ENCODE results near the gene PTPRM. TPM values are rescaled to one million over a fixed set of nuclear protein-coding genes. Genes with fewer than 3 reads are reported as not detected.

Gene PTPRM
- total RNA-seq, 1 experiment from 2014 or later = 42.3 TPM

DNA sequence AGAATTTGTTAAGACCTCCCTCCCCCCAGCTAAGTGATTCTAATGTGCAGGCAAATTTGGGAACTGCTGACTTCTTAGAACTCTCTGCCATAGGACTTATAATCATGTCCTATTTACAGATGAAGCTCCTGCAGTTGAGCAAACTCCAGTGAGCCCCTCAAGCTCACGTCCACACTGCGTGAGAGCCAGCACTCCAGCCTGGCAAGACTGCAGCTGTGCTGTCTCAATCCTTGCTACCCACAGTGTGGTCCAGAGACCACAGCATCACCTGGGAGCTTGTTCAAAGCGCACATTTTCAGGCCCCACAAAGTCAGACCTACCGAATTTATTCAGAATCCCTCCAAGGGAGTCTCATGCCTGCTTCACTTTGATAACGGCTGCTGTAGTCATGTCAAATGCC, 799.0 kb downstream of the PTPRM start:
- DNase-seq = no peak
- TF ChIP-seq, protein P1, sequence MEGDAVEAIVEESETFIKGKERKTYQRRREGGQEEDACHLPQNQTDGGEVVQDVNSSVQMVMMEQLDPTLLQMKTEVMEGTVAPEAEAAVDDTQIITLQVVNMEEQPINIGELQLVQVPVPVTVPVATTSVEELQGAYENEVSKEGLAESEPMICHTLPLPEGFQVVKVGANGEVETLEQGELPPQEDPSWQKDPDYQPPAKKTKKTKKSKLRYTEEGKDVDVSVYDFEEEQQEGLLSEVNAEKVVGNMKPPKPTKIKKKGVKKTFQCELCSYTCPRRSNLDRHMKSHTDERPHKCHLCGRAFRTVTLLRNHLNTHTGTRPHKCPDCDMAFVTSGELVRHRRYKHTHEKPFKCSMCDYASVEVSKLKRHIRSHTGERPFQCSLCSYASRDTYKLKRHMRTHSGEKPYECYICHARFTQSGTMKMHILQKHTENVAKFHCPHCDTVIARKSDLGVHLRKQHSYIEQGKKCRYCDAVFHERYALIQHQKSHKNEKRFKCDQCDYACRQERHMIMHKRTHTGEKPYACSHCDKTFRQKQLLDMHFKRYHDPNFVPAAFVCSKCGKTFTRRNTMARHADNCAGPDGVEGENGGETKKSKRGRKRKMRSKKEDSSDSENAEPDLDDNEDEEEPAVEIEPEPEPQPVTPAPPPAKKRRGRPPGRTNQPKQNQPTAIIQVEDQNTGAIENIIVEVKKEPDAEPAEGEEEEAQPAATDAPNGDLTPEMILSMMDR (IDR thresholded peaks at IDR 0.05; ENCODE audit: unreplicated experiment) = no peak
- H3K27ac Mint-ChIP-seq (ENCODE audit: unreplicated experiment) = no peak overlapping the region
- H3K4me1 Mint-ChIP-seq (ENCODE audit: low read depth, unreplicated experiment) = no peaks in the 10 kb centered on the region
- no TSS peak for BruUV-seq (replicated peaks)
- intact Hi-C loops (cut with micrococcal nuclease; ENCODE audit: unreplicated experiment) = loop anchor here (10.0 kb wide), 1 partner anchor 281 kb away; no protein-coding TSS in a partner anchor
- CTCF ChIA-PET = interaction anchor here (0.6 kb wide), 1 partner anchor 14 kb away, joined by 3 read pairs; no protein-coding TSS in a partner anchor
- H3K36me3 Mint-ChIP-seq (ENCODE audit: insufficient read depth, unreplicated experiment) = peaks cover 5% of the 10 kb centered on the region
- H3K9me3 Mint-ChIP-seq (ENCODE audit: low read depth, unreplicated experiment) = no peaks in the 10 kb centered on the region
- no peaks in the 10 kb centered on the region for H3K27me3 Mint-ChIP-seq (ENCODE audit: unreplicated experiment)
- no peak overlapping the region for H3K4me3 Mint-ChIP-seq (ENCODE audit: low read depth, unreplicated experiment)

DNA sequence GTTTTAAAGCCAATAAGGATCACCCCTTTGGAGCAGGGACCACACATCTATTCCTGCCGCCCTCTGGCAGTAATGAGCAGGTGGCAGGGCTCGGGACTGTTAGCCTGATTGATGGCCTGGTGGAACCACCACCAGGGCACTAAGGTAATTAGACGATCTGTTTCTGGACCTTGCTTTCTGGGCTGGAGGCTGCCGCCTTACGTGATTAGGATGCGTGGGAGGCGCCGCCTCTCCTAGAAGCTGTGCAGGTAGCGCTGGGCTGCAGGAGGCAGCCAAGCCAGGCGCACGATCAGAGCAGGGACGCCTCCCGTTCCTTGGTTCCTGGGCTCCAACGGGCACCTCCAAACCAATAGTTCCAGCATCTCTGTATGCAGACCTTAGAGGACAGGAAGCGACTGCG, 799.5 kb downstream of the PTPRM start:
- Mint-ChIP-seq H3K27me3 (ENCODE audit: unreplicated experiment) (no peaks in the 10 kb centered on the region), H3K4me1 (ENCODE audit: low read depth, unreplicated experiment) (no peaks in the 10 kb centered on the region), H3K27ac (ENCODE audit: unreplicated experiment) (no peak overlapping the region), H3K4me3 (ENCODE audit: low read depth, unreplicated experiment) (peak overlapping the region; percentile 77), H3K9me3 (ENCODE audit: low read depth, unreplicated experiment) (no peaks in the 10 kb centered on the region), H3K36me3 (ENCODE audit: insufficient read depth, unreplicated experiment) (peaks cover 5% of the 10 kb centered on the region)
- BruUV-seq (replicated peaks) = no TSS peak
- CTCF ChIA-PET = no interaction called here
- TF ChIP-seq, protein P1 (IDR thresholded peaks at IDR 0.05; ENCODE audit: unreplicated experiment) = no peak
- intact Hi-C loops (cut with micrococcal nuclease; ENCODE audit: unreplicated experiment) = loop anchor here (10.0 kb wide), 1 partner anchor 282 kb away; no protein-coding TSS in a partner anchor
- DNase-seq = no peak

DNA sequence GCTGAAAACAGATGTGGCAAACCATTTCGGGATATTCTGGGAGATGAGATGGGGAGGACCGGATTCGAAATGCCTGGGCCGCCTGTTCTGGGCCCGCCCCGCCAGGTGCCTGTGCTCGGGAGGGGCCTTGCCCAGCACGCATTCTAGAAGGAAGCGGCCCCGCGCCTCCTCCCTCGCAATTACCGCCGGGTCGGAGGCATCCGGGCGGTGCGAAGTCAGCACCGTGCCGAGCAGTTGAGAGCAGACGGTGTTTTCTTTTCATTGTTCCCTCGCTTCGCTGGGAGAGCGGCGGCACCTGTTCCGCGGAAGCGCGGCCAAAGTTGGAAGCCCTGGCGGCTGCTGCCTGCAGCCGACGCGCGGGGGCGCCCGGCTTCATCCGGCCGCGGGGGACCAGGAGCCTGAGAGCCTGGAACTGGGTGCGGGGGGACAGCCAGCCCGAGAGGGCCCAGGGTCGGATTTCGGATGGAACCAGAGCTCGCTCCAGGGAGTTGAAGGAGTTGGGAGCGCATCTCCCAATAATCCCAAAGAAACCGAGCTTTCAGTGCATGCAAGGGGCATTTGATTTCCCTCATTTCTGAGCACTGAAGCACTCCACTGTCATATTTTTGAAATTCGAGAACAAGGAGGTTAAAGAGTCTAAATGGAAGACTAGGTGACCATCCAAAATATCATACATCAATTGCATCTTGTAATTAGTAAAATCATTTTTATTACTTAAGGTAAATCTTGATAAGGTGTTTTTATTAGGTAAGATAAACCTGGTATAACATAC, 800.3 kb downstream of the PTPRM start:
- Mint-ChIP-seq H3K27ac (ENCODE audit: unreplicated experiment) (no peak overlapping the region), H3K9me3 (ENCODE audit: low read depth, unreplicated experiment) (no peaks in the 10 kb centered on the region), H3K27me3 (ENCODE audit: unreplicated experiment) (no peaks in the 10 kb centered on the region), H3K4me1 (ENCODE audit: low read depth, unreplicated experiment) (no peaks in the 10 kb centered on the region), H3K36me3 (ENCODE audit: insufficient read depth, unreplicated experiment) (peaks cover 5% of the 10 kb centered on the region), H3K4me3 (ENCODE audit: low read depth, unreplicated experiment) (peak overlapping the region; percentile 77)
- BruUV-seq (replicated peaks) = no TSS peak
- DNase-seq = peak; percentile 70
- CTCF ChIA-PET = no interaction called here
- TF ChIP-seq, protein P1 (IDR thresholded peaks at IDR 0.05; ENCODE audit: unreplicated experiment) = peak; percentile 76
- intact Hi-C loops (cut with micrococcal nuclease; ENCODE audit: unreplicated experiment) = loop anchor here (10.0 kb wide), 1 partner anchor 283 kb away; no protein-coding TSS in a partner anchor

DNA sequence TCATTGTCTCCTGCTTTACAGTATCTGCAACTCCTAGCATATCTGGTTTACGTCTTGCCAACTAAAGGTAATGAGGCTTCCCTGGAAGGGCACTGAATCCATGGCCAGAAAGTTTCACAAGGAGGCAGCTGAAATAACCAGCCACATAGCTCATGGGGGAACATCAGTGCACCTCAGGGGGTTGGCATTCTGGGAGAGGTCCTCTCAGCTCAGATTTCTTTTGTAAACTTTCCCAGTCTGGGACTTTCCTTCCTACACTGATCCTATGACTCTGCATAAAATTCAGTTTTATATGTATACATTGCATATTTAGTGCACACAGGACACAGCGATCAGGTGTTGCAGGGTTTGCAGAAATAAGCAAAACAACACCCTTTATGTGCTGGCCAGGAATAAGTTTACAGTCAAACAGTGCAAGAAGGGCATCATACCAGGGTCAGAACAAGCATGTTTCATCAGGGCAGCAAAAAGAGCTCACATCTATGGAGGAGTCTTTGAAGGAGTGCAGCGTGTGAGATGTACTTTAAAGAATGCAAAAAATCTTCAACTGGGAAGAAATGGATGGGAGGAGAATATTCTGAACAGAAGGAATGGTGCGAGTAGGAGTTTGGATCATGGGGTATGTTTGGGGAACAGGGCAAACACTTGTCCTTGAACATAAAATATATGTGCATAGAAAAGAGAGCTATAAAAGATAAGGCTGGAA, 801.5 kb downstream of the PTPRM start:
- TF ChIP-seq, protein P1 (IDR thresholded peaks at IDR 0.05; ENCODE audit: unreplicated experiment) = no peak
- CTCF ChIA-PET = no interaction called here
- Mint-ChIP-seq H3K4me1 (ENCODE audit: low read depth, unreplicated experiment) (no peaks in the 10 kb centered on the region), H3K9me3 (ENCODE audit: low read depth, unreplicated experiment) (no peaks in the 10 kb centered on the region), H3K27me3 (ENCODE audit: unreplicated experiment) (no peaks in the 10 kb centered on the region), H3K27ac (ENCODE audit: unreplicated experiment) (no peak overlapping the region), H3K36me3 (ENCODE audit: insufficient read depth, unreplicated experiment) (peaks cover 5% of the 10 kb centered on the region), H3K4me3 (ENCODE audit: low read depth, unreplicated experiment) (no peak overlapping the region)
- intact Hi-C loops (cut with micrococcal nuclease; ENCODE audit: unreplicated experiment) = loop anchor here (10.0 kb wide), 1 partner anchor 284 kb away; no protein-coding TSS in a partner anchor
- DNase-seq = no peak
- BruUV-seq (replicated peaks) = no TSS peak

All from Calu3 (cell line).